ENCODE results near the gene PPP1R16B.
A peak's percentile ranks its signal among the peaks of the same experiment; 100 is the strongest.

PPP1R16B gene

GRCh38 chr20:38885357-38885756, 79.9 kb downstream of the PPP1R16B start:
- H3K4me1 ChIP-seq = peaks cover 38% of the 10 kb centered on the region
- H3K4me2 ChIP-seq = no peak overlapping the region
- 0 out of 2 replicates have a peak, but pooled peaks cover 7% of the 10 kb centered on the region for H3K36me3 ChIP-seq
- no peak overlapping the region for H3K9ac ChIP-seq
- H3K9me3 ChIP-seq = no peaks in the 10 kb centered on the region
- H3K27me3 ChIP-seq = no peaks in the 10 kb centered on the region
- no peak for TF ChIP-seq Cebpa-rat (IDR thresholded peaks at IDR 0.05)
- H4K20me1 ChIP-seq = peaks cover 35% of the 10 kb centered on the region
- no peak overlapping the region for H3K4me3 ChIP-seq
- H3K27ac ChIP-seq = no peak overlapping the region

DNA sequence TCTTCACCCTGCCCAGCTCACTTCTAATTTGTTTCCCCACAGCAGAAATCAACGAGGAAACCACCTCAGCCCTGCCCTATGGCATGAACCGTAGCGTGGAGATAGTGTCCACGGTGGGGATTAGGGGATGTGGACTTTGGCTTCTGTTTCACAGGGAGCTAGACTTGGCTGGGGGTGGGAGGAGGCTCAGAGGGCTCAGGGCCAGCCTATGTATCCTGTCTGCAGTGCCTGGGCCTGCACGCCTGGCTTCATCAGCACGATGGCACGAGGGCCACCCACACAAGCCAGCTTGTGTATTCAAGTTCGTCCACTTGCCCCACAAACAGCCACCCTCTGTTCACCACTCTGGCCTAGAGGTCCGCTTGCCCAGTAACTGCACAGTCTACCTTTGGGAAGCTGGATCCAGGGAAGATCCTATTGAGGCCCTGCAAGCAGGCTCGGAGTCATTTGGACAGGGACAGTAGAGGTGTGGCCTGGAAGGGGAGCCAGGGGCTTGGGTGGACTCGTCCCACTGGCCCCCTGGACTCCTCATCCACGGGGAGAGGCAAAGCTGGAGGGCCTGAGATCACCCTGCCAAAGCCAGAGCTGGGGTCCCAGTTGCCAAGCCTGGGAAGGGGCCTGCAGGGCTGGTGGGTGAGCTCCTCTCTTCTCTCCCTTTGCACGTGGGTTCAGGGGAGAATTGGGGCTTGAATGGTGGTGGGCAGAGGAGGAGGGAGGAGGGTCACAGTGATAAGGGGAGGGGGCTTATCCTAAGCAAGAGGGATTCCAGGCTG, 82.7 kb downstream of the PPP1R16B start:
- Histone ChIP-seq H3K4me3 (no peak overlapping the region), H4K20me1 (peaks cover 16% of the 10 kb centered on the region; the same call in 1 of the 2 replicates), H3K4me1 (peaks cover 38% of the 10 kb centered on the region), H3K36me3 (0 out of 2 replicates have a peak, but pooled peaks cover 7% of the 10 kb centered on the region), H3K9me3 (no peaks in the 10 kb centered on the region), H3K9ac (no peak overlapping the region), H3K27me3 (no peaks in the 10 kb centered on the region), H3K27ac (no peak overlapping the region), H3K4me2 (no peak overlapping the region)
- TF ChIP-seq Cebpa-rat (IDR thresholded peaks at IDR 0.05) = no peak

GRCh38 chr20:38889050-38889449, 83.6 kb downstream of the PPP1R16B start:
- no peak overlapping the region for H3K4me3 ChIP-seq
- no peak overlapping the region for H3K9ac ChIP-seq
- no peaks in the 10 kb centered on the region for H3K9me3 ChIP-seq
- H3K4me2 ChIP-seq = no peak overlapping the region
- H3K27ac ChIP-seq = no peak overlapping the region
- H3K36me3 ChIP-seq = 0 out of 2 replicates have a peak, but pooled peaks cover 7% of the 10 kb centered on the region
- H4K20me1 ChIP-seq = peaks cover 13% of the 10 kb centered on the region; the same call in 1 of the 2 replicates
- peaks cover 38% of the 10 kb centered on the region for H3K4me1 ChIP-seq
- H3K27me3 ChIP-seq = no peaks in the 10 kb centered on the region
- TF ChIP-seq Cebpa-rat (IDR thresholded peaks at IDR 0.05) = no peak

GRCh38 chr20:38889792-38890496, 84.4 kb downstream of the PPP1R16B start:
- no peaks in the 10 kb centered on the region for H3K9me3 ChIP-seq
- no peak overlapping the region for H3K9ac ChIP-seq
- H3K4me1 ChIP-seq = peaks cover 42% of the 10 kb centered on the region
- H3K36me3 ChIP-seq = 0 out of 2 replicates have a peak, but pooled peaks cover 7% of the 10 kb centered on the region
- H3K4me3 ChIP-seq = no peak overlapping the region
- no peak for TF ChIP-seq Cebpa-rat (IDR thresholded peaks at IDR 0.05)
- H3K27me3 ChIP-seq = no peaks in the 10 kb centered on the region
- H4K20me1 ChIP-seq = peaks cover 19% of the 10 kb centered on the region; the same call in 1 of the 2 replicates
- H3K27ac ChIP-seq = peak overlapping the region; percentile 30; the same call in 1 of the 2 replicates
- no peak overlapping the region for H3K4me2 ChIP-seq

- Histone ChIP-seq H3K4me1 (peaks cover 42% of the 10 kb centered on the region), H3K27me3 (no peaks in the 10 kb centered on the region), H4K20me1 (peaks cover 19% of the 10 kb centered on the region; the same call in 1 of the 2 replicates), H3K36me3 (0 out of 2 replicates have a peak, but pooled peaks cover 7% of the 10 kb centered on the region), H3K4me2 (0 out of 2 replicates have a peak overlapping the region, but pooled peaks have one; percentile 9), H3K4me3 (no peak overlapping the region), H3K9me3 (no peaks in the 10 kb centered on the region), H3K27ac (peak overlapping the region; percentile 22; the same call in 1 of the 2 replicates), H3K9ac (no peak overlapping the region)
- TF ChIP-seq Cebpa-rat (IDR thresholded peaks at IDR 0.05) = no peak
These were observed 85.0 kb downstream of the PPP1R16B start for GRCh38 chr20:38890497-38890818.

DNA sequence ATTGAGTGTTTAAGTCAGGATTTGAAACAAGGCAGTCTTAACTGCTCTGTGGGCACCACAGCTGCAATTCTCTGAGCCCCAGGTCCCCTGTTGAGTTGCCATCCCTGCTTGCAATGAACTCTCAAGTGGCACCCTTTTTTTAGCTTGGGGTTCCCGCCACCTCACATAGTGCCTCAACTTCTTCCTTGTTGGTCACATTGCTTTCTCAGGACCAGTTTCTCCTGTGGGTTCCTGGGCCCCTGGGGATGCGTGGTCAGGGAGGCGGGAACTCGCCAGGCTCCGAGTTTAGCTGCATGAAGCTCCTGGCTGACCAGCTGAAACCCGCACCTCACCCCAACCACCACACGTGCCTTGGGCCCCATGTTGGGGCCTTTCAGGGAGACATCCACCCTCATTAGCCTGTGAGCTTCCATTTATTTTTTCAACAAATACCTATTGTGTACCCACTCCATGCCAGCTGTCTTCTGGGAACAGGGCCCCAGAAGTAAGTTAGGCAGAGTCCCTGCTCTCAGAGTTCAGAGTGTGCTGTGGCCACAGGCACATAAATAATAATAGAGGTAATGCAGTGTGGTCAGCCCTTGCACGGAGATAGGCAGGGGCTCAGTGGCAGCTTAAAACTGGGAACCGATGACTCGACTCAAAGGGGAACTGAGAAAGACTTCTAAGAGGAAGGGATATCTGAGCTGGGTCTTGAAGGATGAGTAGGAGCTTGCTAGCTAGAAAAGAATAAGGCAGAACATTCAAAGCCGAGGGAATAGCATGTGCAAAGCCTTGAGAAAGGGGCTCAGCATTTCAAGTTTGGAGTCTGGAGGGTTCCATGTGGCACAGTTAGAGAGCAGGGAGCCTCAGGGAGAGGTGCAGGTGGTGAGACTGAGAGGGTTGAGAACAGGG, 86.8 kb downstream of the PPP1R16B start:
- Histone ChIP-seq H3K36me3 (0 out of 2 replicates have a peak, but pooled peaks cover 7% of the 10 kb centered on the region), H3K4me2 (peak overlapping the region; percentile 57), H3K4me1 (peaks cover 42% of the 10 kb centered on the region), H4K20me1 (0 out of 2 replicates have a peak, but pooled peaks cover 11% of the 10 kb centered on the region), H3K27me3 (no peaks in the 10 kb centered on the region), H3K9ac (peak overlapping the region; percentile 2; the same call in 1 of the 2 replicates), H3K9me3 (no peaks in the 10 kb centered on the region), H3K4me3 (no peak overlapping the region), H3K27ac (no peak overlapping the region)
- TF ChIP-seq Cebpa-rat (IDR thresholded peaks at IDR 0.05) = no peak

DNA sequence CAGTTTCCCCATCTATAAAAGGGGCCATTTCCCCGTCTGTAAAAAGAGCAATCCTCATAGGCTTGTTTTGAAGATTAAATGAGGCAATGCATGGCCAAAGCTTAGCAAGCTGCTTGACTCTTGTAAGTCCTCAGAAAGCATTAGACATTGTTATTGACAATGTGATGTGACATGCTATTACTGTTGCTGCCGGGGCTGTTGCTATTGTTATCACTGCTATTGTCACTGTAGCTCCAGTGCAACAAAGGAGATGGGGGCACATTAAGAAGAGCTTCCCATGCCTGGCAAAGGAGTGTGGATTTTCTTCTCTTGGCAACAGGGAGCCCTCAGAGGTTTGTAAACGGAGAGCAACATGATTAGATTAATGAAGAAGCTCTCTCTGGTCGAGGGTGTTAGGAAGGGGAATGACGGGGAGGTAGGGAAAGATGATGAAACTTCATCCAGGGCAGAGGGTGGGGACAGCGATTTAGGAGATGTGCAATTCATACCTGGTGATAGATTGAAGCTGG, 87.6 kb downstream of the PPP1R16B start:
- H3K4me2 ChIP-seq = peak overlapping the region; percentile 57
- 0 out of 2 replicates have a peak, but pooled peaks cover 7% of the 10 kb centered on the region for H3K36me3 ChIP-seq
- no peak overlapping the region for H3K9ac ChIP-seq
- H3K27me3 ChIP-seq = no peaks in the 10 kb centered on the region
- no peak overlapping the region for H3K4me3 ChIP-seq
- no peak for TF ChIP-seq Cebpa-rat (IDR thresholded peaks at IDR 0.05)
- H3K27ac ChIP-seq = no peak overlapping the region
- H3K9me3 ChIP-seq = no peaks in the 10 kb centered on the region
- peaks cover 42% of the 10 kb centered on the region for H3K4me1 ChIP-seq
- 0 out of 2 replicates have a peak, but pooled peaks cover 11% of the 10 kb centered on the region for H4K20me1 ChIP-seq

DNA sequence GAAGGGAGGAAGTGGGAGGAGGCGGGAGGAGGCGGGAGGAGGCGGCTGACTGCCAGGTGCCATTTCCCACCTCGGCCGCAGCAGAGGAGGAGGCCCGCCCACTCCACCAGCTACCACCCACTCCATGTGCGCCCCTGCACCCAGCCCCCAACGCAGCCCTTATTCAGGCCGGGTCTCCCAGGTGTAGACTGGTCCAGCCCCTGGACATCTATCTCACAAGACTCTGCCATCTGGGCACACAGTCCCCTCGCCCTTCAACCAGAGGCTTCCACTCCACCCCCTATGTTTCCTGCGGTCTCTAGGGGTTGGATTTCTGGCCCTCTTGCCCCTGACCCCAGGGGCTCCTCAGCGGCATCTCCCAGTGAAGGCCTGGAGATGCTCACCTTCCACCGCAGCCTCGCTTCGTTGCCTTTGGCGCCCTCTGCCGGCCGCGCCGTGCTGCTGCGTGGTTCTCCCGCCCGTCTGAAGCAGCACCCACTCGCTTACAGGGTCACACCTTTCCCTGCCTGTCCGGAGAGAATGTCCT, 88.1 kb downstream of the PPP1R16B start:
- Histone ChIP-seq H3K27me3 (no peaks in the 10 kb centered on the region), H3K9me3 (no peaks in the 10 kb centered on the region), H3K4me1 (peaks cover 42% of the 10 kb centered on the region), H3K27ac (no peak overlapping the region), H3K4me3 (no peak overlapping the region), H3K4me2 (peak overlapping the region; percentile 57), H4K20me1 (0 out of 2 replicates have a peak, but pooled peaks cover 11% of the 10 kb centered on the region), H3K36me3 (0 out of 2 replicates have a peak, but pooled peaks cover 7% of the 10 kb centered on the region), H3K9ac (no peak overlapping the region)
- no peak for TF ChIP-seq Cebpa-rat (IDR thresholded peaks at IDR 0.05)
